ENCODE measurements around the gene DSCAM.

Gene DSCAM

GRCh38 chr21:40760821-40761220 lies 86.1 kb downstream of the DSCAM start:
- H3K36me3 ChIP-seq (ENCODE audit: control insufficient read depth, insufficient read depth, low read length) = no peaks in the 10 kb centered on the region
- no peaks in the 10 kb centered on the region for H3K4me1 ChIP-seq (ENCODE audit: control insufficient read depth, insufficient read depth, low read length)
- H3K27me3 ChIP-seq (ENCODE audit: control insufficient read depth, insufficient read depth, low read length) = no peaks in the 10 kb centered on the region
- no peaks in the 10 kb centered on the region for H3K9me3 ChIP-seq (ENCODE audit: control insufficient read depth, insufficient read depth, low read length)
- no peak overlapping the region for H3K9ac ChIP-seq (ENCODE audit: low read depth, low read length)
- H3K4me3 ChIP-seq (ENCODE audit: low read depth, low read length) = no peak overlapping the region

GRCh38 chr21:40759061-40759460 lies 87.9 kb downstream of the DSCAM start:
- H3K27me3 ChIP-seq (ENCODE audit: control insufficient read depth, insufficient read depth, low read length) = no peaks in the 10 kb centered on the region
- H3K4me1 ChIP-seq (ENCODE audit: control insufficient read depth, insufficient read depth, low read length) = no peaks in the 10 kb centered on the region
- H3K9ac ChIP-seq (ENCODE audit: low read depth, low read length) = no peak overlapping the region
- H3K9me3 ChIP-seq (ENCODE audit: control insufficient read depth, insufficient read depth, low read length) = no peaks in the 10 kb centered on the region
- H3K4me3 ChIP-seq (ENCODE audit: low read depth, low read length) = no peak overlapping the region
- no peaks in the 10 kb centered on the region for H3K36me3 ChIP-seq (ENCODE audit: control insufficient read depth, insufficient read depth, low read length)

GRCh38 chr21:40757366-40757765 lies 89.6 kb downstream of the DSCAM start:
- Histone ChIP-seq H3K4me1 (ENCODE audit: control insufficient read depth, insufficient read depth, low read length) (no peaks in the 10 kb centered on the region), H3K9ac (ENCODE audit: low read depth, low read length) (no peak overlapping the region), H3K9me3 (ENCODE audit: control insufficient read depth, insufficient read depth, low read length) (no peaks in the 10 kb centered on the region), H3K4me3 (ENCODE audit: low read depth, low read length) (no peak overlapping the region), H3K27me3 (ENCODE audit: control insufficient read depth, insufficient read depth, low read length) (no peaks in the 10 kb centered on the region), H3K36me3 (ENCODE audit: control insufficient read depth, insufficient read depth, low read length) (no peaks in the 10 kb centered on the region)

GRCh38 chr21:40754466-40754865 lies 92.5 kb downstream of the DSCAM start:
- Histone ChIP-seq H3K36me3 (ENCODE audit: control insufficient read depth, insufficient read depth, low read length) (no peaks in the 10 kb centered on the region), H3K4me1 (ENCODE audit: control insufficient read depth, insufficient read depth, low read length) (peaks cover 14% of the 10 kb centered on the region), H3K9me3 (ENCODE audit: control insufficient read depth, insufficient read depth, low read length) (no peaks in the 10 kb centered on the region), H3K9ac (ENCODE audit: low read depth, low read length) (no peak overlapping the region), H3K27me3 (ENCODE audit: control insufficient read depth, insufficient read depth, low read length) (no peaks in the 10 kb centered on the region), H3K4me3 (ENCODE audit: low read depth, low read length) (no peak overlapping the region)

- Histone ChIP-seq H3K27me3 (ENCODE audit: control insufficient read depth, insufficient read depth, low read length) (no peaks in the 10 kb centered on the region), H3K9me3 (ENCODE audit: control insufficient read depth, insufficient read depth, low read length) (no peaks in the 10 kb centered on the region), H3K36me3 (ENCODE audit: control insufficient read depth, insufficient read depth, low read length) (no peaks in the 10 kb centered on the region), H3K4me3 (ENCODE audit: low read depth, low read length) (no peak overlapping the region), H3K9ac (ENCODE audit: low read depth, low read length) (no peak overlapping the region), H3K4me1 (ENCODE audit: control insufficient read depth, insufficient read depth, low read length) (peaks cover 14% of the 10 kb centered on the region)
Observed at GRCh38 chr21:40753756-40754155, 93.2 kb downstream of the DSCAM start.

GRCh38 chr21:40752125-40752524 lies 94.8 kb downstream of the DSCAM start:
- Histone ChIP-seq H3K36me3 (ENCODE audit: control insufficient read depth, insufficient read depth, low read length) (no peaks in the 10 kb centered on the region), H3K27me3 (ENCODE audit: control insufficient read depth, insufficient read depth, low read length) (no peaks in the 10 kb centered on the region), H3K9me3 (ENCODE audit: control insufficient read depth, insufficient read depth, low read length) (no peaks in the 10 kb centered on the region)

GRCh38 chr21:40751221-40751620 lies 95.7 kb downstream of the DSCAM start:
- no peaks in the 10 kb centered on the region for H3K9me3 ChIP-seq (ENCODE audit: control insufficient read depth, insufficient read depth, low read length)
- no peaks in the 10 kb centered on the region for H3K36me3 ChIP-seq (ENCODE audit: control insufficient read depth, insufficient read depth, low read length)
- no peak overlapping the region for H3K4me3 ChIP-seq (ENCODE audit: low read depth, low read length)

More at GRCh38 chr21:40752125-40752524, 94.8 kb downstream of the DSCAM start:
- Histone ChIP-seq H3K4me1 (ENCODE audit: control insufficient read depth, insufficient read depth, low read length) (peaks cover 14% of the 10 kb centered on the region), H3K9ac (ENCODE audit: low read depth, low read length) (no peak overlapping the region), H3K4me3 (ENCODE audit: low read depth, low read length) (no peak overlapping the region)

GRCh38 chr21:40736145-40736544 lies 110.8 kb downstream of the DSCAM start:
- Histone ChIP-seq H3K36me3 (ENCODE audit: control insufficient read depth, insufficient read depth, low read length) (no peaks in the 10 kb centered on the region), H3K4me3 (ENCODE audit: low read depth, low read length) (no peak overlapping the region), H3K9ac (ENCODE audit: low read depth, low read length) (no peak overlapping the region), H3K4me1 (ENCODE audit: control insufficient read depth, insufficient read depth, low read length) (no peaks in the 10 kb centered on the region), H3K27me3 (ENCODE audit: control insufficient read depth, insufficient read depth, low read length) (no peaks in the 10 kb centered on the region), H3K9me3 (ENCODE audit: control insufficient read depth, insufficient read depth, low read length) (no peaks in the 10 kb centered on the region)

More at GRCh38 chr21:40751221-40751620, 95.7 kb downstream of the DSCAM start:
- no peaks in the 10 kb centered on the region for H3K27me3 ChIP-seq (ENCODE audit: control insufficient read depth, insufficient read depth, low read length)
- H3K4me1 ChIP-seq (ENCODE audit: control insufficient read depth, insufficient read depth, low read length) = peaks cover 14% of the 10 kb centered on the region
- no peak overlapping the region for H3K9ac ChIP-seq (ENCODE audit: low read depth, low read length)

GRCh38 chr21:40733024-40733397 lies 113.9 kb downstream of the DSCAM start:
- H3K4me1 ChIP-seq (ENCODE audit: control insufficient read depth, insufficient read depth, low read length) = no peaks in the 10 kb centered on the region
- H3K4me3 ChIP-seq (ENCODE audit: low read depth, low read length) = no peak overlapping the region
- no peaks in the 10 kb centered on the region for H3K36me3 ChIP-seq (ENCODE audit: control insufficient read depth, insufficient read depth, low read length)
- H3K9me3 ChIP-seq (ENCODE audit: control insufficient read depth, insufficient read depth, low read length) = no peaks in the 10 kb centered on the region
- no peak overlapping the region for H3K9ac ChIP-seq (ENCODE audit: low read depth, low read length)
- no peaks in the 10 kb centered on the region for H3K27me3 ChIP-seq (ENCODE audit: control insufficient read depth, insufficient read depth, low read length)

- H3K4me1 ChIP-seq (ENCODE audit: control insufficient read depth, insufficient read depth, low read length) = no peaks in the 10 kb centered on the region
- no peaks in the 10 kb centered on the region for H3K27me3 ChIP-seq (ENCODE audit: control insufficient read depth, insufficient read depth, low read length)
- H3K9me3 ChIP-seq (ENCODE audit: control insufficient read depth, insufficient read depth, low read length) = no peaks in the 10 kb centered on the region
- H3K9ac ChIP-seq (ENCODE audit: low read depth, low read length) = no peak overlapping the region
- no peak overlapping the region for H3K4me3 ChIP-seq (ENCODE audit: low read depth, low read length)
- H3K36me3 ChIP-seq (ENCODE audit: control insufficient read depth, insufficient read depth, low read length) = no peaks in the 10 kb centered on the region
Observed at GRCh38 chr21:40732253-40733023, 114.5 kb downstream of the DSCAM start.

GRCh38 chr21:40731206-40731605 lies 115.8 kb downstream of the DSCAM start:
- Histone ChIP-seq H3K4me1 (ENCODE audit: control insufficient read depth, insufficient read depth, low read length) (no peaks in the 10 kb centered on the region), H3K9me3 (ENCODE audit: control insufficient read depth, insufficient read depth, low read length) (no peaks in the 10 kb centered on the region)

GRCh38 chr21:40730426-40730800 lies 116.5 kb downstream of the DSCAM start:
- Histone ChIP-seq H3K27me3 (ENCODE audit: control insufficient read depth, insufficient read depth, low read length) (no peaks in the 10 kb centered on the region), H3K36me3 (ENCODE audit: control insufficient read depth, insufficient read depth, low read length) (no peaks in the 10 kb centered on the region), H3K9ac (ENCODE audit: low read depth, low read length) (no peak overlapping the region), H3K4me1 (ENCODE audit: control insufficient read depth, insufficient read depth, low read length) (no peaks in the 10 kb centered on the region), H3K4me3 (ENCODE audit: low read depth, low read length) (no peak overlapping the region), H3K9me3 (ENCODE audit: control insufficient read depth, insufficient read depth, low read length) (no peaks in the 10 kb centered on the region)

More at GRCh38 chr21:40731206-40731605, 115.8 kb downstream of the DSCAM start:
- H3K4me3 ChIP-seq (ENCODE audit: low read depth, low read length) = no peak overlapping the region
- H3K27me3 ChIP-seq (ENCODE audit: control insufficient read depth, insufficient read depth, low read length) = no peaks in the 10 kb centered on the region
- no peaks in the 10 kb centered on the region for H3K36me3 ChIP-seq (ENCODE audit: control insufficient read depth, insufficient read depth, low read length)
- no peak overlapping the region for H3K9ac ChIP-seq (ENCODE audit: low read depth, low read length)
